Measurements from ENCODE around the gene CST2.

GRCh38 chr20:23856226-23856625 is 29.7 kb upstream of the CST2 start:
- TF ChIP-seq CTCF (IDR thresholded peaks at IDR 0.05) (no peak), POLR2AphosphoS5 (IDR thresholded peaks at IDR 0.05) (no peak), POLR2A (IDR thresholded peaks at IDR 0.05) (no peak)

Data from breast epithelium (tissue), 3 donors.